ENCODE data around the gene RRP15.
A peak's percentile ranks its signal among the peaks of the same experiment; 100 is the strongest.

The RRP15 gene, protein sequence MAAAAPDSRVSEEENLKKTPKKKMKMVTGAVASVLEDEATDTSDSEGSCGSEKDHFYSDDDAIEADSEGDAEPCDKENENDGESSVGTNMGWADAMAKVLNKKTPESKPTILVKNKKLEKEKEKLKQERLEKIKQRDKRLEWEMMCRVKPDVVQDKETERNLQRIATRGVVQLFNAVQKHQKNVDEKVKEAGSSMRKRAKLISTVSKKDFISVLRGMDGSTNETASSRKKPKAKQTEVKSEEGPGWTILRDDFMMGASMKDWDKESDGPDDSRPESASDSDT

DNA sequence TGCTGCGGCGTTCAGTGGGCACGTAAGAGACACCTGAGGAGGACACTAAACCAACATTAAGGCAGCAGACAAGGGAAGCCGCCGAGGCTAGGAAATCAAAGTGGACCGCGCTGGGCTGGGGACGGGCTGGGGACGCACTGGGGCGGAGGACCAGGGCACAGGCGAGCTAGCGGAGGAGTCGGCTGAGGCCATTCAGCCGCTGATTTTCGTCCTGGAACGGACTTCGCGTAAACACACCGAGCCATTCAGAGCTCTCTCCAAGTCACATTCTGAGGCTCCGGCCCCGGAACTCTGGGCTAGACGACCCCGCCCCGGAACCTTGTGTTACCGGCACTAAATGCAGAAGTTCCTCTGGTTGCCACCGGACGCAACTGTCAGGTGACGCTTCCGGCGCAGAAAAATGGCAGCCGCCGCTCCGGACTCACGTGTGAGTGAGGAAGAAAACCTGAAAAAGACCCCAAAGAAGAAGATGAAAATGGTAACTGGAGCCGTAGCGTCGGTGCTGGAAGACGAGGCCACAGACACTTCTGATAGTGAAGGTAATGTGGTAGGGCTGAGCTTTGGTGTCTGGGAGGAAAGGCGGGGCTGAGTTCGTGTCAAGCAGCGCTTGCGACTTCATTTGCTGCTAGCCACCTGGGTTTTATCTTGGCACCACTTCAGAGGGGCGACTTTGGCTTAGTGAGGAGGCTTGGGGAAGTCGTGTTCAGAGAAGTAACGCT, at the start of gene RRP15:
Gene RRP15 (plus strand): TSS at position 377 of the 719 bp plus-strand sequence. CDS start 24 bp downstream, at position 401.
- peak; percentile 92 for DNase-seq

DNA sequence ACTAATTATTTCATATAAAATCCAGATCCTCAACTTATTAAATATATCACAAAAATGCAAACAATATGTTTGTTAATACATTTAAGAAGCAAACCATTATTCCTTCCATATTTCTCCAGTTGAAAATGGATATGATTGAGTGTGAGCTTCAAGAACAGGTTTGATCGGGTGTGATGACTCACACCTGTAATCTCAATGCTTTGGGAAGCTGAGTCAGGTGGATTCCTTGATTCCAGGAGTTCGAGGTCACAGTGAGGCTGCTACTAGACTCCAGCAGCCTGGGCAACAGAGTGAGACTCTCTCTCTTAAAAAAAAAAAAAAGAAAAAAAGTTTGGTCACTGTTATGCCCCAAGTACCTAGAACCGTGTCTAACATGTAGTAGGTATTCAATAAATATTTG, 42.9 kb upstream of the RRP15 start:
- DNase-seq = no peak

DNA sequence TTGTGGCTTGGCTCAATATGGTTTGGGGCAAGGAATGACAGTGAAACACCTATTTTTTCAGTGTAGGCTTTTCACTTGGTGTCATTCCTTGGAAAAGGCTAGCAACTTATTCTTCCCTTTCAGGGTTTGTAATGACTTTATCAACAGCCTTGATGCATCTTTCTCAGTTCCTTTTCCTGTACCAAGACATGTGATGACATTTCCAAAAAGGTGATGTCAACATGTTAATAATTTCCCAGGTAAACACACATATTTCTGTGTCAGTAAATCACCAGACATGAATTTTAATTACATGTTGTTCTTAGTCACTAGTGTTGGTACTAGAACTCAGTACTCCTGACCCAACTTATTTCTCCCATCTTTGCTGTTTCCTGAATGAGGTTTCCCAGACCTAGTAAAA, 37.8 kb upstream of the RRP15 start:
- no peak for DNase-seq

DNA sequence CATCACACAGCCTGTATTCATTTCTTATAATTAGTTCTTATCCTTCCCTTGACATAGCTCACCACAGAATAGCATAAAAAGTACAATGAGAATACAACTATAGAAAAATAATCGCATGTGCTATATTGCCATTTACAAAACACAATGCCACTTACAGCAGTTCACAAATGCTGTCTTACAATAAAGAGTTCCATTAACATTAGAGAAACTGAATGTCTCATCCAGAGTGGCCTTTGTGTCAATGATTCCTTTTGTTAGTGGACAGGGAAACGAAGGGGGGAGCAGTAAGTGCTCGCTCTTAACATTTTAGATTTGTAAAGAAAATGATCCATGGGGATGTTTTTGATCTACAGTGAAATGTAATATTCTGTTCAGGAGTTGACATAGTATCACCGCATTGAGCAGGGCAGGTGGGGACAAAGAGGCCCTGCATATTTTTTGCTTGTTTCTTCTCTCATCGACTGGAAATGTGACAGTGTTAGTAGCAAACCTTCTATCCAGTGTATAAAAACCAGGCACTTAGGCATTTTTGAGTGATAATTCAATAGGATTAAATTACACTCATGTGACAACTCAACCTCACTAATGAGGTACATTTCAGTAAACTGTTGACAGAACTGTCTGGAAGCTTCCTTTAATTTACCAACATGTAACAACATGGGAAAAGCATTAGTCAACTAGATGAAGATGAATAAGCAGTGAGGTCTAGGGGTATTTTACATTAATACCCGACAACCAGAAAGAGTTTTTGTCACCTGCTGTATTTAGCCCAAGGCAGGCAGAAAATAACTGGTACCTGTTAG, 35.6 kb upstream of the RRP15 start:
- no peak for DNase-seq

DNA sequence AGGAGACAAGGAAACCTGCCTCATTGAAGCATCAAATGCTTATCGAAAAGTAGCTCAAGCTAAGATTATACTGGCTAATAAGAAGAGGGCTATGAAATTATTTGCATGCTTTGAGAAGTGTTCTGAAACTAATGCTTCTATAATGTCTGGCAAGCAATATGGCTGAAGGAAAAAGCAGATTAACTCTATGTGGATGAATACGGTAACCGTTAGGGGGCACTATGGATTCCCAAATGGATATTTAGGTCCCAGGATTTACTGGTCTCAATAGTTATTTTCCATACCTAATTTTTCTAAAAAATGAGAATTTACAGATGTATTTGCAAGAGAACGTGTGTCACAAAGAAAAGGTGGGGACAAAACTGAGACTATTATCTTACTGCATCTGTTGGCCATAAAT, 34.6 kb upstream of the RRP15 start:
- DNase-seq = no peak

DNA sequence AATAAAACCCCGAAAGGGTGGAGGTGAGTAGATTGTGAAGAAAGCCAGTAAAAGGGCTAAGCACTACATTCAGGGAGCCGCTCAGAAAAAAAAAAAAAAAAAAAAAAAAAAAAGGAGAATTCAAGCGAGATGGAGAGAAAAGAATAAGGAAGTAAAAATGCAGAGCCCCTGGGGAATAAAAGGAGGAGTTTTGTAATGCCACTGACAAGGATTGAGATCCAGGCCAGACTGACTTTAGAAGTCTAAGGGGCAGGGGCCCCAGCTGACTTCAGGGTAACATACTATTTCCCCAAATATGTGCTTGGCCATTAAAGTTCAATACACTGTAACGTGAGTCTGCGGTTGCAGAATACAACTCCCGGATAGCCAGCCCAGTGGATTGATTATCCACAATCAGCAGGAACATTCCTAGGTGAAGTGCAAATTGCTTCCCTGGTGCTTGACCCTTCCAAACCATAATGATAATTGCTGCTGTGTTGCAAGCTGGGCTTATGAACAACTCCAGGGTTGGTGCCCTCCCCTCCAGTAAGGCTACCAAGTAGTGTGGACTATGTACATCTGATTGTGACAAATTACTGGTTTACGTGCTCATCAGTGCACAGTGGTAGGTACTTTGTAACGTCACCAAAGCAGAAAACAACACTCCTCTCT, 30.7 kb upstream of the RRP15 start:
- DNase-seq = no peak

DNA sequence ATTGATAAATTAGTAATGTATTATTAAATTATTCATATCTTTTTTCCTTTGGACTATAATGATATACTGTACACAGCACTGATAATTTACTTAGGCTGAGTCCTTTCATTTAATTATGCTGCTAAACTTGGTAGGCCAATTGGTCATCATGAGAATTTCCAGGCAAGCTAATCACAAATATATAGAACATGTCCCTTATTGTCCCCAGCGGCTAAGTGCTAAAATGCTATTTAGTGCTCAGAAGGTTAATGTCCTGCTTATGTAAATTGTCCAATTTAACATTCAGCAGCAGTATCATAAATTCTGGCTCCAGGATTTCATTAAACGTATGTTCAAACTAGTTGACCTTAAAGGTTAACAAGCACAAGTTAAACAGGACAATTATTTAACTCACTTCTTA, 30.0 kb upstream of the RRP15 start:
- no peak for DNase-seq

DNA sequence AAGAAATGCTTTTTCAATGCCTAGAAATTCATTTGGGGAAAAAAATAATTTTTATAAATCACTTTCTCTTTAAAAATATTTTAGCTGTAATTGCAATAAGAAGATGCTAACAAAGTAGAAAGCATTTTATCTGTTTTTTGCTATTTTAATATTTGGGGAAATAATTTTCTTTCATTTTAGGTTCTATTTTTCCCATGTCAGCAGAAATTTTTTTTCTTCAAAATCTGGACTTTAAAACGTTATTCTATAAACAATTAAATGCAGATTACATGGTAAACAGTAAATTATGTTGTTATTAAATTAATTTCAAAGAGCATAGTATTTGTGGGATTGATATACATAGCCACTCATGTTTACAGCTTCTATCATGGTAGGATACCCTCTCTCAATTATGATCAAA, 27.7 kb upstream of the RRP15 start:
- no peak for DNase-seq

DNA sequence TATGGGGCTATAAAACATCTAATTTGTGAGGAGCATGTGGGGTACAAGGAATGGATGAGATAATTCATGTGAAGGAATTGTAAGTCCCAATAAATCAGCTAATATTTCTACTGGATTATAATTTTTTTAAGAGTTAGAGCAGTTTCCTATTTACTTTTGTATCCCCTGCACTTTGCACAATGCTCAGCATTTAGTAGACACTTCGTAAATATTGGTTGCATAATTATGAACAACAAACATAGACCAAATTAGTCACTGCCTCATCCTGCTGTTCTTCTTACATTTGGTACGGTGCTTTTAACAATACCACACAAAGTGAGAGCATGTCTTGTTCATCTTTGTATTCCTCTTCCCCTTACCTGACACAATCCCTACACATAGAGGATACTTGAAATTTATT, 27.1 kb upstream of the RRP15 start:
- no peak for DNase-seq

DNA sequence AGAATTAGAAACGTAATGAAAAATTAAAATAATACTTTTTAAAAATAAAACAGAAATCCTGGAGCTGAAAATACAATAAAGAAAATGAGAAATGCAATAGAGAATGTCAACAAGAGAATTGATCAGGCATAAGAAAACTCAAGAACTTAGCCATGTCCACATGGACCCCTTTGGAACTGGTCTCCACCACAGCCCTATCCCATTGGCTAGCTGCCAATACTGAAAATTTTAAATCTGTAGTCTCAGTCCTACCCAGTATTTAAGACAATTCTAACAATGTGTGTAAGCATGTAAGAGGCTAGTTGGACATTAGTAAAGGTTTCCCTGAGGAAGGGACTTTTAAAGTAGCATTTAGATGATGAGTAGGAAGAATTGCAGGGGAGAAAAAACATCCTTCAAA, 25.8 kb upstream of the RRP15 start:
- no peak for DNase-seq

DNA sequence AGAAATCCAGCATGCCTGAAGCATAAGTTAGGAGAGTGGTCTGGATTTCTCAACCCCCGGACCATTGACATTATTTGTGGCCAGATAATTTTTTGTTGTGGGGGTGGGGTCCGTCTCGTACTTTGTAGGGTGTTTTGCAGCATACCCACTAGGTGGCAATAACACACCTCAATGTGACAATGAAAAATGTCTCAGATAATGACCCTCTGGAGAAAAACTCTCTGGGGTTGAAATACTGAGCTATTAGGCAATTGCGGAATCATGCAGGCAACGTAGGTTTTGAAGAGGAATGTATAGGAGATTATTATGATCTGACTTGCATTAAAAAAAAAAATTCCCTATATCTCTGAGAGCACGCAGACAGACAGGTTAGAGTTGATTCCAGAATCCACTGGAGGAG, 25.3 kb upstream of the RRP15 start:
- DNase-seq = peak; percentile 24

DNA sequence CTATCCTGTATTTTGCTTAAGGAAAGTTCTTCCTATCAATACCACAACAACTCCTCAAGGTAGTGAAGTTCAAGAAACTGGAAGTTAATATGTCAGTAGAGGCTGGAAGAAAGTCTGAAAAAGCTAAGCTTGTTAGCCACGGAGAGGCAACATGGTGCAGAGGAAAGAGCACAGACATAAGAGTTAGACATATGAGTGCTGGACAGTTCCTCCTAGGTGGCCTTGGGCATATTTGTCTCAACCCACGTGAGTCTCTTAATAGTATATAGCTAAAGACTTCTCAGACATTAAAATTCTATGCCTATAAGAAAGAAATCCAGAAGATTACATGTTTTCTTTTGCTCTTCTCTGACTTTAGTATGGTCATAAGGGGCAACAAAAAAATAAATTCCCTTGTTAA, 22.8 kb upstream of the RRP15 start:
- DNase-seq = no peak

DNA sequence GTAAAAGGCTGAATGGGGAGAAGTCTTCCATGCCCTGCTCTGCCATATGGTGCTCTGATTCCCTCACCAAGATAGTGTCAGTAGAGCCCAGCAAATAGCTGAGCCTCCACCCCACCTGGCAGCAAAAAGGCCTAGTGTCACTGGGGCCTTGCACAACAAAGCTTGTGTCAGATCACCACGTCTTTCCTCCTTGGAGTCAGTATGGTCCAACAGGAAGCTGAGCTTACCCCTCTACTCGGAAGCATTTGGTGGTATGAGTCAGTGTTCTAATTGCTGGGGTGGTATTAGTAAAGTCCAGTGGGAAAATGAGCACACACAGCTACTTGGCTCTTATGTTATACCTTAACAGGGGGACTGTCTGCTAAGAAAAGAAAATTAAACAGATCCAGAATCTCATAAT, 18.7 kb upstream of the RRP15 start:
- DNase-seq = no peak

DNA sequence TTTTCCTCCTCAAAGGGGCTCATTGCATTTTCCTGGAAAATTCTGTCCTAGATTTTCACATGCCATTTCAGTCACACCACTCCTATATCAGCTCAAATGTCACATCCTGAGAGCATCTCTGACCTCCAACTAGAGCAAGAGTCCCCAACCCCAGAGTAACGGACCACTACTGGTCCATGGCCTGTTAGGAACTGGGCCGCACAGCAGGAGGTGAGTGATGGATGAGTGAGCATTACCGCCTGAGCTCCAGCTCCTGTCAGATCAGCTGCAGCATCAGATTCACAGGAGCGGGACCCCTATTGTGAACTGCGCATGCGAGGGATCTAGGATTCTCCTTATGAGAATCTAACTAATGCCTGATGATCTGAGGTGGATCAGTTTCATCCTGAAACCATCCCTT, 12.7 kb upstream of the RRP15 start:
- no peak for DNase-seq

DNA sequence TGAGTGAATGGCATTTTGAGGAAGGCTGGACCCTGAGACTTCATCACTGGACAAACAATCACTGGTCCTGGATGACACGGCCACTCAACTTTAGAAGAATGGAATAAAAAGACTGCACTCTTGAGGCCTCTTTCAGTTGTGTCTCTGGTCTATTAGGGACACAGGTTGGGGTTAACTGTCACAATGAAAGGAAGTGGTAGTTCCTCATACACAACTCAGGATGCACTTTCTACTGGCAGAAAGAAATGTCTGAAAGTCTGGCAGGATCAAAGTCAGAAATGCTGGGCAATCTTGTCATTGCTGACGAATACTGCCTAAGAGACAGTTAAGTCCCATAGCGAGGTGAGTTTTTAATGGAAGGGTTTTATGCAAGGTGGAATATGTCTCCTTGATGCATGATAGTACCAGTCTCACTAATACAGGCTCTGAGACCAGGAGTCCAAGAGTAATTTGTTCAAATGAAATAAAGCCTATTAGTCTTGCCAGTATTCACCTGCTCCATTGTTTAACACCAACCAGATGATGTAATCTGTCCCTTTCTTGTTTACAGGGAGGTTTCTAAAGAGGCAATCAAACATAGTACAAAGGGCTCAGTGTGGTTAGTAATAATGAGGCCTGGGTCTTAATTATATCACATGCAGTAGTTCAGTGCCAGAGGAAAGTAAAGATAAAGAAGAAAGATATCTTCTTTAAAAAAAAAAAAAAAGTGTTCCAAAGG, 11.2 kb upstream of the RRP15 start:
- DNase-seq = no peak

DNA sequence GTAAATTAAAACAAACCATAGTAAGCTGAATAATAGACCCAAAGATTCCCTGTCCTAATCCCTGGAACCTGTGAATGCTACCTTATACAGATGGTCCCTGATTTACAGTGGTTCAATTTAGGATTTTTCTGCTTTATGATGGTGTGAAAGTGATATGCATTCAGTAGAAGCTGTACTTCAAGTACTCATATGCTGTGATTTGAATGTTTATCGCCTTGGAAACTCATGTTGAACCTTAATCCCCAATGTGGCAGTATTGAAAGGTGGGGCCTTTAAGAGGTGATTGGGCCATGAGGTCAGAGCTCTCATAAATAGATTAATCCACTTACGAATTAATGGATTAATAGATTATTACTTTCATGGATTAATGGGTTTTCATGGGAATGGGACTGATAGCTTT, 10.6 kb upstream of the RRP15 start:
- no peak for DNase-seq

DNA sequence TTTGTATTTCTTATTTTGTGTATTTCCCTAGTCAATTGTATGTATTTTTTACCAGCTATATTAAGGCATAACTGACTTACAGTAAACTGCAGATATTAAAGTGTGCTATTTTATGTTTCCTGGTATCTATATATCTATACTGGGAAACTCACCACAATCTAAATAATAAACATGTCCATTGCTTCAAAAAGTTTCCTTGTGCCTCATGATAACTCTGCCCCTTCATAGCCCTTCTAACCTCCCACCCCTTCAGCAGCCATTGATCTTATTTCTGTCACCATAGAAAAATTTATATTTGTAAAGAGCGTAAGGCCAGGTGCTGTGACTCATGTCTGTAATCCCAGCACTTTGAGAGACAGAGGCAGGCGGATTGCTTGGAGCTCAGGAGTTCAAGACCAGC, 9.3 kb upstream of the RRP15 start:
- no peak for DNase-seq

DNA sequence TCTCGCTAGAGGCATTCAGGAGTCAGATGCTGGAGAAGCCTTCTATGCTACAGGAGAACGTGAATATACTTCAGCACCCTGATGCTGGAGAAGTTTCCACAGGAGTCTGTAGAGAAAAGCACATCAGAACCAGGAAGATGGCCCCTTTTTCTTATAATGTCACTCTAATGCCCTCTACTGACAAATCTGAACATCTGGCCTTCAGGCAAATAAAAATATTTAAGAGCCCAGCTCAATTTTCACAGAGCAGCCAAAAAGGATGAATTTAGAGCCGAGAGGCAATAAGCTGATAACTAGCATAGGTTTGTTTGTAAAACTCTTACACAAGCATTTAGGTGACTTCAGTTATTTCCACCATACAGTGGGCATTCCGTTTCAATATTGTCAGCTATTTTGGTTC, 3.8 kb upstream of the RRP15 start:
- DNase-seq = no peak

DNA sequence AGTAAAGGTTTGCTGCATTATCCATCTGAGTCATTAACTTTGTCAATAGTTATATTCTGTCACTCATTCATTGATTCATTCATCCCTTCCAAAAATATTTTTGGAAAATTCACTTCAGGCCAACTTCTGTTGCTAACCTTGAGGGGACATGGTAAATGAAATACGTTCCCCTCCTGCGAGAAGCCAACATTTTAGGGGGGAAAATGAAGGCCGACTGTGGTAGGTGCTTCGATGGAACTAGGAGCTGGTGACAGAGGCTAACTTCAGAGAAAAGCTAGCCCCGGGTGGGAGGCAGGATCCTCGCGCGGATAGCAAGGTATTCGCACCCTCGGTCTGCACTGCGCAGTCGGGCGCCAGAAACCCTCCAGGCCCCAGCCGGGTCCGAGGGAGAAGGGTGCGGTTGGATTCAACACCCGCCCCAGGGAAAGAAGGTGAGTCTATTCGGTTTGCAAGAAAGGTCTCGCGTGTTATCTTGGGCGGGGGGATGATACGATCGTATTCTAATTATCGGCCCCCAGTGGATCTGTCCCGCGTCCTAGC, 646 bp upstream of the RRP15 start:
- DNase-seq = peak; percentile 19

DNA sequence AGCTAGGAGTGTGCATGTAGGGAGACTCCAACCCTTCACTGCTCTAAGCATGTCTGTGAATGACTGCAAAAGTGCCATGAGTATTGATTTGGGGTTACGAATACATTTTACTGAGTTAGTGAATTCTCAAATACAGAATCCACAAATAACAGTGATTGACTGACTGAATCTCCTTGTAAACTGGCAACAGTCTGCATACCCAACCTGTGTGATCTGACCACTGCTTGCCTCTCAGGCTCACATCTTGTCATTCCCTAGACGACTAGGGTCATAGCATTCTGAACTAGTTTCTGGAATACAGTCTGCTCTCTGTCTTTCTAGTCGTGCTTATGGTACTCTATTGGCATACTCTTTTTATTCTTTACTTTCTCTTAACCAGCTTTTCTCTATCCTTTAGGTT, 7.4 kb downstream of the RRP15 start:
- no peak for DNase-seq

DNA sequence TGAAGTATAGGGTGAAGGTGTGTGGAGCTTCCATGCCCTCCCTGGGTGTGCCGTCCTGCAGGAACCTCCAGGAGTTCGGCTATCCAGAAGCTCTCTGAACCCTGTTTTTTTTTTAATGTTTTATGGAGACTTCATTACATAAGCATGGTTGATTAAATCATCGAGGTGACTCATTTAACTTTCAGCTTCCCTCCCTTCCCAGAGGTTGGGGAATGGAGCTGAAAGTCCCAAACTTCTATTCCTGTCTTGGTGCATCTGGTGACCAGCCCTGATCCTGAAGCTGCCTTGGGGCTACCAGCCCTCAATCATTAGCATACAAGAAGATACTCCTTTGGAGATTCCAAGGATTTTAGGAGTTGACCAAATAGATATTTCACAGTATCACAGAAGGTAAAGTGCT, 9.5 kb downstream of the RRP15 start:
- DNase-seq = no peak

DNA sequence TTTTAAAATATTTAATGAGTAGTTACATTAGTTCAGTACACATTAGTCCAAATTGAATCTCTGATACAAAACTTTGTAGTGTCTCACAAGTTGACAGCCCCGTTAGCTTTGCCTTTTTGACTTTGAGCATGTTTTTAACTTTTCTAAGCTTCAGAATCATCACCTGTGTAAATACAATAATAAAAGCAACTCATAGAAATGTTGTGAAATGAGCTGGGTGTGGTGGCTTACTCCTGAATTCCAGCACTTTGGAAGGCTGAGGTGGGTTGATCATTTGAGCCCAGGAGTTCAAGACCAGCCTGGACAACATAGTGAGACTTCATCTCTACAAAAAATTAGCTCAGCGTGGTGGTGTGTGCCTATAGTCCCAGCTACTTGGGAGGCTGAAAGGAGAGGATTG, 11.1 kb downstream of the RRP15 start:
- no peak for DNase-seq

DNA sequence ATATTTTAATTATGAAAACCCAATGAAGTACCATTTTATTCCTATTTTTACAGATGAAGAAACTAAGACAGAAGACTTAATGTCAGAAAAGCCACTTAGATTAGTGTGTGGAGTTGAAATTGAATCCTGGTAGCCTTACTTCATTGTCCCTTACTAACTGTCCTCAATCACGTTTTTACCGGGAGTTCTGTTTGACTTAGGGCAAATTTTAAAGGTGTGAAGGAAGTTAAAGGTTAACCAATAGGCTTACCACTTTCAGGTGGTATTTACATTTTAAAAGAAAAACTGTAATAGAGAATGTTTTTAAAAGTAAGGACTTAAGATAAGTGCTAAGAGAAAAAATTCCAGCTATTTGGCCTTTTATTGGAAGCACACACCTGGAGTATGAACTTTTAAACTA, 12.4 kb downstream of the RRP15 start:
- DNase-seq = no peak
